ENCODE data around the gene GYPC. TPM values are rescaled to one million over a fixed set of nuclear protein-coding genes. Genes with fewer than 3 reads are reported as not detected.

The GYPC gene
- polyA plus RNA-seq, 2 of the 4 experiments (the other 2 are of a cell fraction) = not detected

DNA sequence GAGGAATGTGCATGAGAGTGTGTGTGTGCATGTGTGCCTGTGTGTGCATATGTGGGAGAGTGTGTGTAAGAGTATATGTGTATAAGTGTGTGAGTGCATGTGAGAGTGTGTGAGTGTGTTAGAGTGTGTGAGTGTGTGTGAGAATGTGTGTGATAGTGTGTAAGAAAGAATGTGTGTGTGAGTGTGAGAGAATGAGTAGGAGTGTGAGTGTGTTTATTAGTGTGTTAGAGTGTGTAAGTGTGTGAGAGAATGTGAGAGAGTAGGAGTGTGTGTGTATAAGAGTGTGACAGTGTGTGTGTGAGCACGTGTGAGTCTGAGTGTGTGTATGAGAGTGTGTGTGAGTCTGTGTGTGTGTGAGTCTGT is 21.2 kb downstream of the GYPC start (continued):
- no peak for TF ChIP-seq ESRRA (IDR thresholded peaks at IDR 0.05; ENCODE audit: borderline replicate concordance, low read length)
- no peak for TF ChIP-seq EHF (CRISPR knock-in tag; IDR thresholded peaks at IDR 0.05)

DNA sequence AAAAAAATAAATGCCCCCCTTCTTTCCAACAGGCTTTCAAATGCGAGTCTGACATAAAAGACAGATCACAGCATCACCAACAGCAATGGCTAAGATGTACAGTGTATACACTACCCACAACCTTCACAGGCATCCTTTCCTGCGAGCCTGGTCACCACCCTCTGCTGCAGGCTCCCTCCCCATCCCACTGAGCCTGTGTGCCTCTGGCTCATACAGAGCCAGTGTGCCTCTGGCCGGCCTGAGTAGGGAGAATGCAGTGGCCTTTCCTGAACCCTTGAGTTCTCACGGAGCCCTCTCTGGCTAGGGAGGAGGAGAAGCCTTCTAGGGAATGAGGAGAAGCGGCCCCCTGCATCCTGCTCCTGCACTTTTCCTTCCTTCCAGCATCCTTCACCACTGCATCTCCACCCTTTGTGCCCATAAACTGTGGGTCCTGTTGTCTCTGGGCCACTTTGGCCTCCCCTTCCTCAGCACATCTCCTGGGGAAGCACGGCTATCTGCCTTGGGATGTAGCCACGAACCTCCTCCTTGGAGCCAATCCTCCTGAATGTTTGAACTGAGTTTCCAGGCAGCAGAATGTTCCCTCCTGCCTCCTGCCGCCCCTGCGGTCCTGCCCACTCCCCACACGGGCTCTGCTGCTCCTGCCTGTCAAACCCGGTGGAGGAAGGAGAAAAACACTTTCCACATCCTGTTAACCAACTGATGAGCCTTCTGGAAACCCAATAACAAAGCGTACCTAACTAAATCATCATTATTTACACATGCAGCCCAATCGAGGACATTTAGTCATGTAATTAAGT is 22.5 kb downstream of the GYPC start:
- Histone ChIP-seq H3K27ac (no peak overlapping the region), H3K4me3 (no peak overlapping the region), H3K4me1 (no peaks in the 10 kb centered on the region), H3K4me2 (no peak overlapping the region), H3K9me3 (peaks cover 6% of the 10 kb centered on the region; the same call in 1 of the 3 replicates)
- 11% methylated on average over 13 of the region's 13 CpGs for WGBS (ENCODE audit: missing lambda C conversion rate)
- DNase-seq (ENCODE audit: low read depth in 1 of 2, low spot score in 1 of 2) = no peak
- CTCF ChIA-PET = no interaction called here
- no peak for ATAC-seq
- POLR2A ChIA-PET = no interaction called here
- FAIRE-seq = no peak
- TF ChIP-seq BHLHE40 (IDR thresholded peaks at IDR 0.05; ENCODE audit: low read depth, low read length) (no peak), MAX (IDR thresholded peaks at IDR 0.05) (no peak), JUNB (IDR thresholded peaks at IDR 0.05) (no peak), EHMT2 (IDR thresholded peaks at IDR 0.05; ENCODE audit: low read depth) (no peak), RAD21 (conservative IDR thresholded peaks at IDR 0.05 in 1 of 2, IDR thresholded peaks at IDR 0.05 in 1 of 2) (no peak)

GRCh38 chr2:126679094-126679713 is 23.2 kb downstream of the GYPC start:
- H3K4me3 ChIP-seq = no peak overlapping the region

DNA sequence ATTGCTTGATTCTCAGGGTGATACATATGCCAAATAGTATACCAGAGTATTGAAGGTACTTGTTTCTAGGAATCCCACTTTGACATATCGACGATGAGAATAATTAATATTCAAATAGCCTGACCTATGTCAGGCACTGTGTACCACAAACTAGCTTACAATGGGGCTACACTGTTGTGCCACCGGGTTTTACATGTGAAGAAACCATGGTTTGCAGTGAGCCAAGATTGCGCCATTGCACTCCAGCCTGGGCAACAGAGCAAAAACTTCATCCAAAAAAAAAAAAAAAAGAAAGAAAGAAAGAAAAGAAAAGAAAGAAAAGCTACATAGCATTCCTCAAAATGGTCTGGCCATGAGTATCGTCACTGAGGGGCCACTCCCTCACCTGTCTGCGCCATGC is 25.5 kb downstream of the GYPC start:
- CTCF ChIA-PET = no interaction called here
- WGBS (ENCODE audit: missing lambda C conversion rate) = 9% methylated on average over 6 of the region's 6 CpGs
- no peak for FAIRE-seq
- TF ChIP-seq HMGXB4 (CRISPR knock-in tag; IDR thresholded peaks at IDR 0.05; ENCODE audit: borderline replicate concordance) (no peak), TFCP2L1 (CRISPR knock-in tag; IDR thresholded peaks at IDR 0.05) (no peak), PBX3 (IDR thresholded peaks at IDR 0.05) (no peak), HOXA7 (CRISPR knock-in tag; IDR thresholded peaks at IDR 0.05) (no peak), BHLHE40 (IDR thresholded peaks at IDR 0.05; ENCODE audit: low read depth, low read length) (no peak), HEYL (CRISPR knock-in tag; IDR thresholded peaks at IDR 0.05) (no peak), EHF (CRISPR knock-in tag; IDR thresholded peaks at IDR 0.05) (no peak), FOSB (CRISPR knock-in tag; IDR thresholded peaks at IDR 0.05) (no peak), NFE2L2 (conservative IDR thresholded peaks at IDR 0.05; ENCODE audit: low read length) (no peak), CHD4 (IDR thresholded peaks at IDR 0.05; ENCODE audit: borderline replicate concordance) (no peak), GATA3 (IDR thresholded peaks at IDR 0.05; ENCODE audit: borderline replicate concordance) (no peak), NR3C1 (IDR thresholded peaks at IDR 0.05) (no peak)

More at GRCh38 chr2:126679094-126679713, 23.2 kb downstream of the GYPC start:
- DNase-seq (ENCODE audit: low read depth in 1 of 2, low spot score in 1 of 2) (no peak), ATAC-seq (no peak), FAIRE-seq (no peak)
- Histone ChIP-seq H3K9me3 (peaks cover 6% of the 10 kb centered on the region; the same call in 1 of the 3 replicates), H3K4me2 (no peak overlapping the region), H3K4me1 (no peaks in the 10 kb centered on the region), H3K27ac (no peak overlapping the region)
- ChIA-PET POLR2A (no interaction called here), CTCF (interaction anchor here (0.5 to 0.7 kb wide), 2 partner anchors 208 to 245 kb away, joined by 3 to 5 read pairs; no protein-coding TSS in a partner anchor)
- WGBS (ENCODE audit: missing lambda C conversion rate) = 20% methylated on average over 9 of the region's 9 CpGs
- TF ChIP-seq EHF (CRISPR knock-in tag; IDR thresholded peaks at IDR 0.05) = no peak
- TF ChIP-seq POLR2AphosphoS2 (conservative IDR thresholded peaks at IDR 0.05; ENCODE audit: low read length) = no peak
- no peak for TF ChIP-seq KDM5A (IDR thresholded peaks at IDR 0.05)
- TF ChIP-seq RNF2 (IDR thresholded peaks at IDR 0.05; ENCODE audit: borderline replicate concordance, low read depth) = no peak
- TF ChIP-seq RFX5 (IDR thresholded peaks at IDR 0.05) = no peak
- TF ChIP-seq HES2 (IDR thresholded peaks at IDR 0.05) = no peak
- no peak for TF ChIP-seq CHD4 (IDR thresholded peaks at IDR 0.05; ENCODE audit: borderline replicate concordance)
- TF ChIP-seq POLR2A (IDR thresholded peaks at IDR 0.05; ENCODE audit: low read length) = no peak
- TF ChIP-seq MAFK (IDR thresholded peaks at IDR 0.05; ENCODE audit: partially characterized antibody) = no peak
- TF ChIP-seq, protein P1, sequence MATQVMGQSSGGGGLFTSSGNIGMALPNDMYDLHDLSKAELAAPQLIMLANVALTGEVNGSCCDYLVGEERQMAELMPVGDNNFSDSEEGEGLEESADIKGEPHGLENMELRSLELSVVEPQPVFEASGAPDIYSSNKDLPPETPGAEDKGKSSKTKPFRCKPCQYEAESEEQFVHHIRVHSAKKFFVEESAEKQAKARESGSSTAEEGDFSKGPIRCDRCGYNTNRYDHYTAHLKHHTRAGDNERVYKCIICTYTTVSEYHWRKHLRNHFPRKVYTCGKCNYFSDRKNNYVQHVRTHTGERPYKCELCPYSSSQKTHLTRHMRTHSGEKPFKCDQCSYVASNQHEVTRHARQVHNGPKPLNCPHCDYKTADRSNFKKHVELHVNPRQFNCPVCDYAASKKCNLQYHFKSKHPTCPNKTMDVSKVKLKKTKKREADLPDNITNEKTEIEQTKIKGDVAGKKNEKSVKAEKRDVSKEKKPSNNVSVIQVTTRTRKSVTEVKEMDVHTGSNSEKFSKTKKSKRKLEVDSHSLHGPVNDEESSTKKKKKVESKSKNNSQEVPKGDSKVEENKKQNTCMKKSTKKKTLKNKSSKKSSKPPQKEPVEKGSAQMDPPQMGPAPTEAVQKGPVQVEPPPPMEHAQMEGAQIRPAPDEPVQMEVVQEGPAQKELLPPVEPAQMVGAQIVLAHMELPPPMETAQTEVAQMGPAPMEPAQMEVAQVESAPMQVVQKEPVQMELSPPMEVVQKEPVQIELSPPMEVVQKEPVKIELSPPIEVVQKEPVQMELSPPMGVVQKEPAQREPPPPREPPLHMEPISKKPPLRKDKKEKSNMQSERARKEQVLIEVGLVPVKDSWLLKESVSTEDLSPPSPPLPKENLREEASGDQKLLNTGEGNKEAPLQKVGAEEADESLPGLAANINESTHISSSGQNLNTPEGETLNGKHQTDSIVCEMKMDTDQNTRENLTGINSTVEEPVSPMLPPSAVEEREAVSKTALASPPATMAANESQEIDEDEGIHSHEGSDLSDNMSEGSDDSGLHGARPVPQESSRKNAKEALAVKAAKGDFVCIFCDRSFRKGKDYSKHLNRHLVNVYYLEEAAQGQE (IDR thresholded peaks at IDR 0.05) = no peak
- TF ChIP-seq GATA3 (IDR thresholded peaks at IDR 0.05; ENCODE audit: borderline replicate concordance) = no peak

More for the DNA sequence above, 25.5 kb downstream of the GYPC start:
- no peak for ATAC-seq
- Histone ChIP-seq H3K4me1 (no peaks in the 10 kb centered on the region), H3K27ac (no peak overlapping the region), H3K4me2 (no peak overlapping the region), H3K9me3 (no peaks in the 10 kb centered on the region), H3K4me3 (no peak overlapping the region)
- no peak for DNase-seq (ENCODE audit: low read depth in 1 of 2, low spot score in 1 of 2)
- POLR2A ChIA-PET = no interaction called here

Measured in A549 (cell line).